ENCODE results near the gene HOXC5. TPM values are rescaled to one million over a fixed set of nuclear protein-coding genes. Genes with fewer than 3 reads are reported as not detected.
"Not testable (repeated sequence)": the region's sequence is repeated elsewhere in the genome, so short reads cannot be mapped to it uniquely, and the experiment has no call there.

Gene HOXC5
- total RNA-seq, 2 donors from 2014 or later, result not detected

- no peak for ATAC-seq
- DNase-seq, result no peak
- intact Hi-C loops (cut with DNase I, micrococcal nuclease), result no loop called here
These were observed 6.7 kb downstream of the HOXC5 start for GRCh38 chr12:54039417-54040147.

GRCh38 chr12:54040148-54040494 is 7.3 kb downstream of the HOXC5 start:
- DNase-seq (no peak), ATAC-seq (no peak)
- intact Hi-C loops (cut with DNase I, micrococcal nuclease), result no loop called here

GRCh38 chr12:54040648-54041047 is 7.8 kb downstream of the HOXC5 start:
- no peak for ATAC-seq
- no peak for DNase-seq
- intact Hi-C loops (cut with DNase I, micrococcal nuclease), result no loop called here

DNA sequence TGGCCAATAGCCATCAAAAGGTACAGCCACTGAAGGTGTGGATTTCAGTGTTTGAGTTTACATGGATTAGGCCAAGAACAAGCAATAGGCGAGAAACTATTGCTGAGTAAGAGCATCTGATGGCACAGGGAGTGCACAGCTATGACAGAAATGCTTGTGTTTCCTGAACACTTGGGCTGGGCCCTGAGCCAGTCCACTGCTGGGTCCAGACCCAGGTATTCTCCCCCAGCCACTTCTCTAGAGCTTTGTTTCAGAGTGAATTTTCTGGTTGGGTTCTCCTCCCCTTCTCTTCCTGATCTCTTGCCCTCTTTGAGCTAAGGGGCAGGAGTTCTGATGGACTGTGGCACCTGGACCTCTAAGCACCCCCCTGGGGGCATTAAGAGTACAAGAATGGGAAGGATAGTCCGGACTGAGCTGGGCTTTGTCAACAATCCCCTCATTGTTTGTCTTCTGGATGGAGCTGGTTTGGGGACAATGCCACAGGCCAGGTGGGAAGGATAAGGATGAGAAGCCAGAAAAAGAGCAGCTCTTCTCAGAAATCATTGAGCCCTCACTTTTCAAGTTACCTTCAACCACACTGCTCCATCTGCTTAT is 8.3 kb downstream of the HOXC5 start:
- no peak for ATAC-seq
- DNase-seq, result no peak
- intact Hi-C loops (cut with DNase I, micrococcal nuclease), result no loop called here

DNA sequence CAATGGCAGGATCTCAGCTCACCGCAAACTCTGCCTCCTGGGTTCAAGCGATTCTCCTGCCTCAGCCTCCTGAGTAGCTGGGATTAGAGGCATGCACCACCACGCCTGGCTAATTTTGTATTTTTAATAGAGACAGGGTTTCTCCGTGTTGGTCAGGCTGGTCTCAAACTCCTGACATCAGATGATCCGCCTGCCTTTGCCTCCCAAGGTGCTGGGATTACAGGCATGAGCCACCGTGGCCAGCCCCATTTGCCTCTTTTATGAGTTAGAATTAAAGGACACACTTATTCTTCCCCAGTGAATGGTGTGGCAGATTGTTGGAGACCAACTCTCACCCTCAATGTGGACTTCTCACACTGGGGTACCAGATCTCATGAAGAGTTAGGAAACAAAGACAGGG is 9.2 kb downstream of the HOXC5 start:
- DNase-seq; ATAC-seq; intact Hi-C loops (cut with DNase I, micrococcal nuclease): not testable (repeated sequence)

- ATAC-seq (no peak), DNase-seq (no peak)
- intact Hi-C loops (cut with DNase I, micrococcal nuclease), result no loop called here
These were observed 10.4 kb downstream of the HOXC5 start for GRCh38 chr12:54042970-54043853.

GRCh38 chr12:54044425-54045103 is 11.7 kb downstream of the HOXC5 start:
- no peak for ATAC-seq
- no peak for DNase-seq
- intact Hi-C loops (cut with DNase I, micrococcal nuclease), result no loop called here

- intact Hi-C loops (cut with DNase I, micrococcal nuclease), result no loop called here
- DNase-seq (no peak), ATAC-seq (no peak)
These were observed 12.6 kb downstream of the HOXC5 start for GRCh38 chr12:54045401-54045800.

DNA sequence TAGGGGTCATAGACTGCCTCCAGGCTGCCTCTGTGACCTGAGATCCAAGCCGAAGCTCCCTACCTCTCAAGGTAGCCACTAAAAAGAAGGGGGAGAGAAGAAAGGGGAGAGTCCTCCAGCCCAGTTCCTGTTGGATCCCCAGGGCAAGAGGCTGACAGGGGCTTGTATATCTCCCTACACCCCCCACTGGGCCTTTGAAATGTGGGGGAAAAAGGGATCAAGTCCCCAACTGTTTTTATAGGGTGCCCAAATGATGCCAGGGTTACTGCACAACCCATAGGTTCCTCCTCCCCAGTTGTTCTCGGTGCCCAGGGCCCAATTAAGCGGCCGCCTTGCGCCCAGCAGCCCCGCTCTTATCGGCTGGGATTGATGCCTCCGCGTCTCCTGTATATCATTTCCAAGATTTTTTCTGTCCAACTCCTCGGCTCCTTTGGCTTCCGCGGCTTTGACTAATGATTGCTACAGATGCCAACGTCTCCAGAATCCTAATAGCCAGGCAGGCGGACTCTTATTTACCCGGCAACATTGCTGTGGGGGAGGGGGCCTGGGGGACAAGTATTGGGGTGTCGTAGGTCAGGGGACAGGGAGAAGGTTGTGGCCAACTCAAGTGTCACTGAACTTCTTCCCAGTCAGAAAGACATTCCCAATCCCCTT is 13.1 kb downstream of the HOXC5 start:
- intact Hi-C loops (cut with DNase I, micrococcal nuclease), result no loop called here
- ATAC-seq (no peak), DNase-seq (no peak)

DNA sequence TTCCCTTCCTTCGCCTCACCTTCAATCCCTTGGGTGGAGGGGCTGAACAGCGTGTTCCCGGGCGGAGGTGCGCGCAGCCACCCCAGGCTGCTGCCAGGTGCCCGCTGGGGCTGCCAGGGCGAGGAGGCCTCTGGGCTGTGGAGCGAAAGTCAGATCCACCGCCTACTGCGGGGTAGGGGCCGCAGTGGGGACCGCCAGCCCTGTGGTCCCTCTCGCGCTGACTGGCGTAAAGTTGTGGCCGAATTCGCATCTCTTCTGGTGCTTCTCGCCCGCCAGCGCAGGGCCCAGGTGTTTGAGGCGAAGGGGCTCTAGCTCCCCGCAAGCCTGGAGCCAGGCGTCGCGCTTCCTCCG is 13.9 kb downstream of the HOXC5 start:
- intact Hi-C loops (cut with DNase I, micrococcal nuclease), result no loop called here
- ATAC-seq (no peak), DNase-seq (no peak)

DNA sequence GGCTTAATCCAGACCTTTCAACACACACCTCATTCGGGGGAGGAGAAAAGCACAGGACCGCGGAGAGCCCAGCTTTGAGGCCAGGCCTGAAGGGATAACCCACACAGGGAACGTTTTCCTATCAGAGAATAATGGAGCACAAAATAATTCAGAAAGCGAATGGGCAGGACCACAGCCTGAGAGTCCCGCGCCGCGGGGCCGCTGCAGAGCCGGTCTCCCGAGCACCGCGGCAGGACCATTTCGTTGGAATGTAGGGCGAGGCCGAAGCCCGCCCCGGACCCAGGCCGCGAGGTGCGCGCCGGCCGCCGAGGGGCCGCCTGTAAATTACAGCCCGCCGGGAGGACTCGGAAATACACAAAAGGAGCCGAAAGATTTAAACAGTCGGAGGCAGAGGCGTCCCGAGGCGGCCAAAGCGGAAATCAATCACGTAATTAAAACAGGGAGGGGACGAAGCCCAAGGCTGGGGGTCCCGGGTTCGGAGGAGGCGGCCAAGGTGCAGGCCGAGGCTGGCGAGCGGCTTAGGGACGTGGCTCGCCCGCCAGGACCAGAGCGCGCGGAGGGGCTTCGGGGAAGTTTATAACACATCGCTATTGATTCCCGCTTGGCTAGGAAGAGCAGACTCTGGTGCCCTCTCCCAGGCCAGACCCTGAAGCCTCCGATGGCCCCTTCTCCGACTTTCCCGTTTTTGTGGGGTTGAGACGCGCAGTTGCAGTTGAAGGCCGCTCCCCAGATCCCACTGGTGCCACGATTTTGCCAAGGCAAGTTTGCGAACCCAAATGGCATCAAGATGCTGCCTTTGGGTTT is 14.5 kb downstream of the HOXC5 start:
- DNase-seq (no peak), ATAC-seq (no peak)
- intact Hi-C loops (cut with DNase I, micrococcal nuclease), result no loop called here

DNA sequence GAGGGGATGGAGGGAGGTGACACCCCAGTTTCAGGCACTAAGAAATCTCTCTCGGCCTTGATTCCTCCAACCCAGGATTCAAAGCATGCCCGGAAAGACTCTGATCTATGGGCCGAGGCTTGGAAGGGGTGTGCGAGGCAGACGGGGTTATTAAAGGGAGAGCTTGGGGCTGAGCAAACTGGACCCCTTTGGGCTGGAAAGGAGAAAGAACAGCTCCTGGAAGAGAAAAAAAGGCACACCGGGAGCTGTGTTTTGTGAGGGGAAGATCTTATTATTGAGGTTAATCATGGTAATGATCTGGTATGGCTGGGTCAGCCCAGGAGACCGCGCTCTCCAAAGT is 15.1 kb downstream of the HOXC5 start:
- DNase-seq (no peak), ATAC-seq (no peak)
- intact Hi-C loops (cut with DNase I, micrococcal nuclease), result no loop called here

- DNase-seq (no peak), ATAC-seq (no peak)
- intact Hi-C loops (cut with DNase I, micrococcal nuclease), result no loop called here
These were observed 15.7 kb downstream of the HOXC5 start for GRCh38 chr12:54048406-54049093.

- no peak for ATAC-seq
- intact Hi-C loops (cut with DNase I, micrococcal nuclease), result no loop called here
These were observed 16.3 kb downstream of the HOXC5 start for GRCh38 chr12:54049108-54049507.

GRCh38 chr12:54050482-54050810 is 17.6 kb downstream of the HOXC5 start:
- DNase-seq, result no peak
- no peak for ATAC-seq
- intact Hi-C loops (cut with DNase I, micrococcal nuclease), result no loop called here

More at GRCh38 chr12:54049108-54049507, 16.3 kb downstream of the HOXC5 start:
- no peak for DNase-seq

DNA sequence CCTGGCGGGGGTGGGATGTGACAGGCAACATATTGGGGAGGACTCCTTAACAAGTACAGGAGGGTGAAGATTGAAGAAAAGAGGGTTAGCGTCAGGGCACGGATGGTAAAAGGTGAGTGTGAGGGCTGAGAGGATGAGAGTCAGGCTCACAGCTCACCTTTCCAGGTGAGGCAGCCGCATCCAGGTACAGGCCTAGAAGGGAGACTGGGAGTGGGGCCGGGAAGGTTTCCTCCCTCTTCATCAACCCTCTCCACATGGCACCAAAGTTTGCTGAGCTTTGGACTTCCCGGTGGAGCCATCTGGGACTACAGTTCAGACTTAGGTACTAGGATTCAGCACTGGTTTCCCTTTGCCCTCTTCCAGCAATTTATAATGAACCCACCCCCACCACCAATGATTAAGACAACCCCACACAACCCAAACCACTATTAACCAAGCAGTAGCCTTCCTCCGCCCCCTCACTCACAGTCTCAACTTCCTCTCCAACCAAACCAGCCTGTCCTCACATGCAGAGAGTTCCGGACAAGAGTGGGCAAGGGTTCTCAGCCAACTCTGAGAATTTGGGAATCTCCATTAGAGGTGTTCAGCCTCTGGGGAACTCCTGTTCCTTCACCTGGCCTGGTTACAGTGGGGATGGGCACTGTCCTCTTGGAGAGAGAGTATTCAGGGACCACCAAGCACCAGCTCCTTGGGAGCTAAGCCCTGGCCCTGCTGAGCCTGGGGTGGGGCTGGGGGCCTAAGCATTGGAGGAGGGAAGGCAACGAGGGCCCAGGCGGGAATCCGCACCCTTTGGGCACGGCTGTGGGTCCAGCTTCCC is 18.4 kb downstream of the HOXC5 start:
- DNase-seq, result no peak

DNA sequence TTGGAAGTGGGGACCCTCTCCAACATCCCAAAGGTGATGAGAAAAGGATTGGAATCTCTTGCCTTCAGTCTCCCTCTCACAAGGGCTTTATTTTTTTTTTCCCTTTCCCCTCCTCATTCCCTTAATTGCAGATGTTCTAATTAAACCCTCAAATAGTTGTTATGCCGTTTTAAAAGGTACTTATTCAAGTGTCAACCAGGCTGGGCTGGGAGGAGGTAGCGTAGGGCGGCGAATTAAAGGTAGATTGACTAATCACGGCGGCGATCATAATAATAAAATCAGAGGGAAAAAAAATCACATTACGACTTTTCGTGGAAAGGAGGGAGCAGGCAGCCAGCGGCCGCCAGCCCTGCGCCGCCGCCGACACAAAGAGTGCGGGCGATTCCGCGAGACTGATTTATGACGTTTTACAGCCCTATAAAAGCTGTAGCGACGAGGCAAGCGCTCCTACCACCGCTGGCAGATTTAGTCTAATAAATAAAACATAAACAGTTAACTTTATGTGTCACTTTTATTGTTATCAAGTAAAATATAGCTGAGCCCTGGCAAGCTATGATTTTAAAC is 19.1 kb downstream of the HOXC5 start:
- peak; percentile 90 for ATAC-seq
- intact Hi-C loops (cut with DNase I, micrococcal nuclease), result no loop called here
- DNase-seq, result peak in 1 of 2 donors; percentile 45

More for the DNA sequence above, 18.4 kb downstream of the HOXC5 start:
- ATAC-seq, result no peak
- intact Hi-C loops (cut with DNase I, micrococcal nuclease), result no loop called here
